Common myeloid progenitor, CD34-positive (primary cell): Measurements from ENCODE around the gene RASGEF1C.

Experiments
- CTCF ChIA-PET: fragments of 350-600 bp; sonication (Branson Sonifier 250); formaldehyde crosslinking; loops from one replicate; lab custom pipeline; 2021; ENCODE audit warnings: antibody characterized with exemption; lab: Charles Lee
- POLR2A ChIA-PET: fragments of 350-600 bp; sonication (Branson Sonifier 250); formaldehyde crosslinking; loops from one replicate; lab custom pipeline; 2021; ENCODE audit warnings: antibody characterized with exemption; lab: Charles Lee
- DNase-seq, 3 donors: peaks; one replicate each; pipeline versions ENCODE4 v3.0.0 to v3.0.0-alpha.2; 2013
- H3K27ac ChIP-seq, 2 experiments: 1 replicate in 1 of 2; 2 replicates in 1 of 2; pipeline ENCODE4 v1.7.0; 2013; ENCODE audit warnings: inconsistent platforms in 2 of 2, low read length in 2 of 2, mild to moderate bottlenecking in 2 of 2, low read depth in 1 of 2, moderate library complexity in 1 of 2; ENCODE audit not compliant: severe bottlenecking in 2 of 2, insufficient read depth in 1 of 2, poor library complexity in 1 of 2
- H3K27me3 ChIP-seq, 5 experiments: replicated peaks in 2 of 5; 1 replicate in 3 of 5; 2 replicates in 2 of 5; pipeline versions ENCODE4 v1.6.1 to v1.7.0; 2013; ENCODE audit warnings: low read length in 4 of 5, mild to moderate bottlenecking in 2 of 5, moderate library complexity in 2 of 5, inconsistent platforms in 1 of 5; ENCODE audit not compliant: insufficient read depth in 5 of 5, control insufficient read depth in 4 of 5
- H3K36me3 ChIP-seq, 4 experiments: 1 replicate in 2 of 4; 2 replicates in 2 of 4; pipeline versions ENCODE4 v1.6.1 to v1.7.0; 2013; ENCODE audit warnings: low read length in 3 of 4, control low read depth in 1 of 4, mild to moderate bottlenecking in 1 of 4; ENCODE audit not compliant: control insufficient read depth in 4 of 4, insufficient read depth in 4 of 4
- H3K4me1 ChIP-seq, 4 experiments: 1 replicate in 3 of 4; 2 replicates in 1 of 4; pipeline versions ENCODE4 v1.6.1 to v1.7.1; 2013; ENCODE audit warnings: low read length in 3 of 4, mild to moderate bottlenecking in 3 of 4, control low read depth in 1 of 4, inconsistent platforms in 1 of 4, moderate library complexity in 1 of 4; ENCODE audit not compliant: control insufficient read depth in 4 of 4, insufficient read depth in 4 of 4; ENCODE audit errors: control extremely low read depth in 1 of 4
- H3K4me3 ChIP-seq, 7 experiments: 1 replicate in 4 of 7; 2 replicates in 3 of 7; pipeline versions ENCODE4 v1.5.1 to v1.7.0; 2013; ENCODE audit warnings: mild to moderate bottlenecking in 7 of 7, low read length in 6 of 7, moderate library complexity in 6 of 7, inconsistent platforms in 2 of 7, low read depth in 2 of 7, control low read depth in 1 of 7; ENCODE audit not compliant: insufficient read depth in 4 of 7, control insufficient read depth in 1 of 7; ENCODE audit errors: extremely low read depth in 1 of 7
- H3K9me3 ChIP-seq, 5 experiments: 1 replicate in 4 of 5; 2 replicates in 1 of 5; pipeline versions ENCODE4 v1.6.1 to v1.7.1; 2013; ENCODE audit warnings: low read length in 4 of 5, mild to moderate bottlenecking in 2 of 5, inconsistent platforms in 1 of 5, low read depth in 1 of 5, moderate library complexity in 1 of 5; ENCODE audit not compliant: control insufficient read depth in 4 of 5, insufficient read depth in 2 of 5; ENCODE audit errors: control extremely low read depth in 1 of 5
- WGBS: methylation state at CpG from one replicate; pipeline ENCODE4 v1.1.5; 2013; ENCODE audit not compliant: insufficient coverage; 5-methylcytosine and 5-hydroxymethylcytosine counted together

Gene RASGEF1C

GRCh38 chr5:180081481-180081880 is 127.5 kb downstream of the RASGEF1C start:
- H3K4me3 ChIP-seq: no peak overlapping the region
- 96% methylated on average over 4 of the region's 5 CpGs for WGBS
- ChIA-PET POLR2A (no interaction called here), CTCF (interaction anchor here (1.5 to 10.2 kb wide), 3 partner anchors 9 to 68 kb away, joined by 4 to 58 read pairs (median 10); no protein-coding TSS in a partner anchor)
- peaks cover 8 to 33% (median 31%) of the 10 kb centered on the region in 4 experiments for H3K4me1 ChIP-seq
- H3K27ac ChIP-seq: no peak overlapping the region
- DNase-seq: no peak
- peaks cover 0 to 2% (median 0%) of the 10 kb centered on the region in 5 experiments for H3K9me3 ChIP-seq
- no peaks in the 10 kb centered on the region for H3K36me3 ChIP-seq
- no peaks in the 10 kb centered on the region for H3K27me3 ChIP-seq

DNA sequence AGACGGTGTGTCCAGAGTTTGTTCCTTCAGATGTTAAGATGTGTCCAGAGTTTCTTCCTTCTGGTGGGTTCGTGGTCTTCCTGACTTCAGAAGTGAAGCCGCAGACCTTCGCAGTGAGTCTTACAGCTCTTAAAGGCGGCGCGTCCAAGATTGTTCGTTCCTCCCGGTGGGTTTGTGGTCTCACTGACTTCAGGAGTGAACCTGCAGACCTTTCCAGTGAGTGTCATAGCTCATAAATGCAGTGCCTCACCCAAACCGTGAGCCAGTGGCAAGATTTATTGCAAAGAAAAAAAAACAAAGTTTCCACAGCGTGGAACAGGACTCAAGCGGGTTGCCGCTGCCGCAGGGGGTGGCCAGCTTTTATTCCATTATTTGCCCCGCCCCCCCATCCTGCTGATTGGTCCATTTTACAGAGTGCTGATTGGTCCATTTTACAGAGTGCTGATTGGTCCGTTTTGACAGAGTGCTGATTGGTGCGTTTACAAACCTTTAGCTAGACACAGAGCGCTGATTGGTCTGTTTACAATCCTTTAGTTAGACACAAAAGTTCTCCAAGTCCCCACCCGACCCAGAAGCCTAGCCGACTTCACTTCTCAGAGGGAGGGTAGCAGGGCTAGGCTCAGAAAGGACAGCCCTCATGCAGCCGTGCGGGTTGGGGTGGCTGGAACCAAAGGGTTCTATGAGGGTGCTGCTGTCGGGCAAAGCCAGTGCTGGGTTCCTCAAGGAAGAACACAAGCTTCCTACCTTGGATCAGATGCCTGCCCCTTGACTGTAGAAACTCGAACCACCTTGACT is 128.3 kb downstream of the RASGEF1C start:
- ChIA-PET POLR2A (interaction anchor here (0.6 to 1.2 kb wide), 3 partner anchors 11 to 494 kb away, joined by 3 to 6 read pairs (median 4); no protein-coding TSS in a partner anchor), CTCF (interaction anchor here (1.2 to 10.2 kb wide), 6 partner anchors 10 to 79 kb away, joined by 3 to 58 read pairs (median 4); no protein-coding TSS in a partner anchor)
- DNase-seq: peak; percentile 46 to 76 (median 69)
- Histone ChIP-seq H3K27ac (no peak overlapping the region), H3K4me1 (peaks cover 7 to 29% (median 27%) of the 10 kb centered on the region in 4 experiments), H3K4me3 (peak overlapping the region in 5 of 7 experiments; percentile 25 to 66 (median 53)), H3K36me3 (no peaks in the 10 kb centered on the region), H3K27me3 (no peaks in the 10 kb centered on the region), H3K9me3 (peaks cover 0 to 2% (median 0%) of the 10 kb centered on the region in 5 experiments)
- 34% methylated on average over 21 of the region's 24 CpGs for WGBS

- H3K27ac ChIP-seq: no peak overlapping the region
- peak overlapping the region in 5 of 7 experiments; percentile 25 to 66 (median 53) for H3K4me3 ChIP-seq
- peaks cover 0 to 2% (median 0%) of the 10 kb centered on the region in 5 experiments for H3K9me3 ChIP-seq
- ChIA-PET CTCF (interaction anchor here (1.2 to 10.2 kb wide), 6 partner anchors 10 to 78 kb away, joined by 3 to 58 read pairs (median 4); no protein-coding TSS in a partner anchor), POLR2A (interaction anchor here (1.2 kb wide), 1 partner anchor 10 kb away, joined by 6 read pairs; no protein-coding TSS in a partner anchor)
- DNase-seq: peak in 1 of 3 donors; percentile 33
- no peaks in the 10 kb centered on the region for H3K36me3 ChIP-seq
- 73% methylated on average over 13 of the region's 14 CpGs for WGBS
- no peaks in the 10 kb centered on the region for H3K27me3 ChIP-seq
- peaks cover 1 to 23% (median 20%) of the 10 kb centered on the region in 4 experiments for H3K4me1 ChIP-seq
Observed at GRCh38 chr5:180079702-180080466, 129.1 kb downstream of the RASGEF1C start.

DNA sequence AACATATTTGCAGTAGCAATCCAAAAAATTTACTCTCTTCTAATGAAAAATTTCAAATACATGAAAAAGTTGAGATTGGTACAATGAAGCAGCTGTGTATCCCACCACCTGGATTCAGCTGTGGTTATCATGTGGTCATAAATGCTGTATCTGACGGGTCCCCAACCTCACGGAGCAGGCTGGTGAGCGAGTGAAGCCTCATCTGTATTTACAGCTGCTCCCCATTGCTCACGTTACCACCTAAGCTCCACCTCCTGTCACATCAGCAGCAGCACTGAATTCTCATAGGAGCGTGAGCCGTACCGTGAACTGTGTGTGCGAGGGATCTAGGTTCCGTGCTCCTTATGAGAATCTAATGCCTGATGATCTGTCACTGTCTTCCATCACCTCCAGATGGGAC is 130.7 kb downstream of the RASGEF1C start:
- Histone ChIP-seq H3K4me1 (peaks cover 0 to 17% (median 14%) of the 10 kb centered on the region in 4 experiments), H3K36me3 (no peaks in the 10 kb centered on the region), H3K4me3 (no peak overlapping the region), H3K27ac (no peak overlapping the region), H3K9me3 (peaks cover 0 to 2% (median 0%) of the 10 kb centered on the region in 5 experiments), H3K27me3 (no peaks in the 10 kb centered on the region)
- ChIA-PET POLR2A (interaction anchor here (0.6 kb wide), 1 partner anchor 161 kb away, joined by 3 read pairs; no protein-coding TSS in a partner anchor), CTCF (interaction anchor here (1.0 to 10.2 kb wide), 3 partner anchors 9 to 18 kb away, joined by 3 to 58 read pairs (median 4); no protein-coding TSS in a partner anchor)
- WGBS: 97% methylated on average over 4 of the region's 9 CpGs
- no peak for DNase-seq

DNA sequence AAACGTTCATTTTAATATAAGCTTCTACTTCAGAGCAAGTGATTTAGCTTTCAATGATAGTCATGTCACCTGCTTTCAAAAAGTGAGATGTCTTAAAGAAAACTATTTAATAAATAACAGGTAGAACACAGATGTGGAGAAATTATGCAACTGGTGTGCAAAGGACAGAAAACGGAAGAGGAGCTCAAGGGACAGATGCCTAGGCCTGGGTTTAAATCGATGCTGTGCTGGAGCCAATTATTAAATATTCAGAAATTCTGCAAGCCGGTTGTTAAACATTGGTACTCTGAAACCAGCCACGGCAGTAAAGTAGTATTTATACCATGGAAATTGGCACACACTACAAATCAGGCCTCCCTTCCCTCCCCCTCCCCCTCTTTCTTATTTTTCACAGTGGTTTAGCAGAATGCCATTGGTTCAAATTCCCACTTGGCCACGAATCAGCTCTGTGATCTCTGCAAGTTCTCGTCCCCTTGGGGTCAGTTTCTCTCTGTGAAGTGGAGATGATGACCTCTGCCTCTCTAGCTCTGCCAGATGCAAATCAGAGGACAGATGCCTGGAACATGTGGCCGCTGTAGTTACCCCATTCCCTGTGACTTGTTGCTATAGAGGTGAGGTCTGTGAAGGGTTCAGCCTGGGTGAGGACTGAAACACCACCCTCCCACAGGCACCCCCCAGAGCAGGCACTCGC is 131.3 kb downstream of the RASGEF1C start:
- Histone ChIP-seq H3K27ac (no peak overlapping the region), H3K4me3 (no peak overlapping the region), H3K9me3 (peaks cover 0 to 2% (median 0%) of the 10 kb centered on the region in 5 experiments), H3K36me3 (no peaks in the 10 kb centered on the region), H3K4me1 (peaks cover 0 to 17% (median 14%) of the 10 kb centered on the region in 4 experiments), H3K27me3 (no peaks in the 10 kb centered on the region)
- ChIA-PET CTCF (interaction anchor here (0.9 to 10.2 kb wide), 3 partner anchors 8 to 13 kb away, joined by 3 to 58 read pairs (median 3); no protein-coding TSS in a partner anchor), POLR2A (no interaction called here)
- 98% methylated on average over 6 of the region's 9 CpGs for WGBS
- no peak for DNase-seq

- H3K4me3 ChIP-seq: no peak overlapping the region
Observed at GRCh38 chr5:180075703-180076102, 133.3 kb downstream of the RASGEF1C start.

More at GRCh38 chr5:180075703-180076102, 133.3 kb downstream of the RASGEF1C start:
- no peak for DNase-seq
- no peaks in the 10 kb centered on the region for H3K27me3 ChIP-seq
- no peaks in the 10 kb centered on the region for H3K36me3 ChIP-seq
- H3K27ac ChIP-seq: no peak overlapping the region
- peaks cover 0 to 4% (median 0%) of the 10 kb centered on the region in 5 experiments for H3K9me3 ChIP-seq
- H3K4me1 ChIP-seq: peaks cover 1 to 18% (median 16%) of the 10 kb centered on the region in 4 experiments
- WGBS: no CpG with 5 or more reads among the region's 1 CpG
- POLR2A ChIA-PET: no interaction called here
- CTCF ChIA-PET: interaction anchor here (0.8 to 10.2 kb wide), 2 partner anchors 15 to 27 kb away, joined by 3 to 58 read pairs; no protein-coding TSS in a partner anchor
